ENCODE data around the gene KCNQ2.

Gene KCNQ2

GRCh38 chr20:63402860-63403220 lies 69.6 kb downstream of the KCNQ2 start:
- Histone ChIP-seq H3K4me3 (ENCODE audit: low read length) (no peak overlapping the region), H3K36me3 (ENCODE audit: control insufficient read depth, insufficient read depth, low read length) (no peaks in the 10 kb centered on the region), H3K9me3 (ENCODE audit: control insufficient read depth, insufficient read depth, low read length) (no peaks in the 10 kb centered on the region), H3K27me3 (ENCODE audit: control insufficient read depth, insufficient read depth, low read length) (no peaks in the 10 kb centered on the region), H3K4me1 (ENCODE audit: control insufficient read depth, insufficient read depth, low read length) (peaks cover 3% of the 10 kb centered on the region), H3K27ac (ENCODE audit: low read length) (no peak overlapping the region)
- WGBS (ENCODE audit: insufficient coverage, insufficient read length) = no CpG with 5 or more reads among the region's 9 CpGs
- DNase-seq (ENCODE audit: low read depth, low spot score) = no peak

- no peaks in the 10 kb centered on the region for H3K36me3 ChIP-seq (ENCODE audit: control insufficient read depth, insufficient read depth, low read length)
- no peaks in the 10 kb centered on the region for H3K27me3 ChIP-seq (ENCODE audit: control insufficient read depth, insufficient read depth, low read length)
- no CpG with 5 or more reads among the region's 24 CpGs for WGBS (ENCODE audit: insufficient coverage, insufficient read length)
- no peak for DNase-seq (ENCODE audit: low read depth, low spot score)
- no peak overlapping the region for H3K4me3 ChIP-seq (ENCODE audit: low read length)
- H3K4me1 ChIP-seq (ENCODE audit: control insufficient read depth, insufficient read depth, low read length) = peaks cover 3% of the 10 kb centered on the region
- no peak overlapping the region for H3K27ac ChIP-seq (ENCODE audit: low read length)
- H3K9me3 ChIP-seq (ENCODE audit: control insufficient read depth, insufficient read depth, low read length) = no peaks in the 10 kb centered on the region
Observed at GRCh38 chr20:63402181-63402859, 70.1 kb downstream of the KCNQ2 start.

GRCh38 chr20:63401384-63402110 lies 70.9 kb downstream of the KCNQ2 start:
- Histone ChIP-seq H3K36me3 (ENCODE audit: control insufficient read depth, insufficient read depth, low read length) (no peaks in the 10 kb centered on the region), H3K9me3 (ENCODE audit: control insufficient read depth, insufficient read depth, low read length) (no peaks in the 10 kb centered on the region), H3K27ac (ENCODE audit: low read length) (no peak overlapping the region), H3K4me3 (ENCODE audit: low read length) (no peak overlapping the region), H3K27me3 (ENCODE audit: control insufficient read depth, insufficient read depth, low read length) (no peaks in the 10 kb centered on the region), H3K4me1 (ENCODE audit: control insufficient read depth, insufficient read depth, low read length) (peaks cover 3% of the 10 kb centered on the region)
- DNase-seq (ENCODE audit: low read depth, low spot score) = no peak
- no CpG with 5 or more reads among the region's 29 CpGs for WGBS (ENCODE audit: insufficient coverage, insufficient read length)

- no CpG with 5 or more reads among the region's 44 CpGs for WGBS (ENCODE audit: insufficient coverage, insufficient read length)
- Histone ChIP-seq H3K9me3 (ENCODE audit: control insufficient read depth, insufficient read depth, low read length) (no peaks in the 10 kb centered on the region), H3K27me3 (ENCODE audit: control insufficient read depth, insufficient read depth, low read length) (no peaks in the 10 kb centered on the region), H3K27ac (ENCODE audit: low read length) (no peak overlapping the region), H3K4me3 (ENCODE audit: low read length) (no peak overlapping the region), H3K36me3 (ENCODE audit: control insufficient read depth, insufficient read depth, low read length) (no peaks in the 10 kb centered on the region), H3K4me1 (ENCODE audit: control insufficient read depth, insufficient read depth, low read length) (peaks cover 3% of the 10 kb centered on the region)
- no peak for DNase-seq (ENCODE audit: low read depth, low spot score)
Observed at GRCh38 chr20:63400486-63401210, 71.8 kb downstream of the KCNQ2 start.

- Histone ChIP-seq H3K36me3 (ENCODE audit: control insufficient read depth, insufficient read depth, low read length) (no peaks in the 10 kb centered on the region), H3K4me1 (ENCODE audit: control insufficient read depth, insufficient read depth, low read length) (peaks cover 7% of the 10 kb centered on the region), H3K9me3 (ENCODE audit: control insufficient read depth, insufficient read depth, low read length) (no peaks in the 10 kb centered on the region), H3K27ac (ENCODE audit: low read length) (no peak overlapping the region), H3K27me3 (ENCODE audit: control insufficient read depth, insufficient read depth, low read length) (no peaks in the 10 kb centered on the region), H3K4me3 (ENCODE audit: low read length) (no peak overlapping the region)
- DNase-seq (ENCODE audit: low read depth, low spot score) = no peak
- WGBS (ENCODE audit: insufficient coverage, insufficient read length) = no CpG with 5 or more reads among the region's 41 CpGs
Observed at GRCh38 chr20:63399596-63400375, 72.7 kb downstream of the KCNQ2 start.

- no peaks in the 10 kb centered on the region for H3K9me3 ChIP-seq (ENCODE audit: control insufficient read depth, insufficient read depth, low read length)
- peaks cover 12% of the 10 kb centered on the region for H3K4me1 ChIP-seq (ENCODE audit: control insufficient read depth, insufficient read depth, low read length)
- no CpG with 5 or more reads among the region's 27 CpGs for WGBS (ENCODE audit: insufficient coverage, insufficient read length)
- no peak overlapping the region for H3K4me3 ChIP-seq (ENCODE audit: low read length)
- DNase-seq (ENCODE audit: low read depth, low spot score) = no peak
- H3K27ac ChIP-seq (ENCODE audit: low read length) = no peak overlapping the region
- H3K27me3 ChIP-seq (ENCODE audit: control insufficient read depth, insufficient read depth, low read length) = no peaks in the 10 kb centered on the region
- H3K36me3 ChIP-seq (ENCODE audit: control insufficient read depth, insufficient read depth, low read length) = no peaks in the 10 kb centered on the region
Observed at GRCh38 chr20:63398744-63399514, 73.5 kb downstream of the KCNQ2 start.

GRCh38 chr20:63397946-63398450 lies 74.5 kb downstream of the KCNQ2 start:
- H3K9me3 ChIP-seq (ENCODE audit: control insufficient read depth, insufficient read depth, low read length) = no peaks in the 10 kb centered on the region
- H3K27me3 ChIP-seq (ENCODE audit: control insufficient read depth, insufficient read depth, low read length) = no peaks in the 10 kb centered on the region
- no peaks in the 10 kb centered on the region for H3K36me3 ChIP-seq (ENCODE audit: control insufficient read depth, insufficient read depth, low read length)
- H3K4me3 ChIP-seq (ENCODE audit: low read length) = no peak overlapping the region
- no peak for DNase-seq (ENCODE audit: low read depth, low spot score)
- no peak overlapping the region for H3K27ac ChIP-seq (ENCODE audit: low read length)
- no CpG with 5 or more reads among the region's 25 CpGs for WGBS (ENCODE audit: insufficient coverage, insufficient read length)
- peaks cover 13% of the 10 kb centered on the region for H3K4me1 ChIP-seq (ENCODE audit: control insufficient read depth, insufficient read depth, low read length)

- H3K27ac ChIP-seq (ENCODE audit: low read length) = no peak overlapping the region
- no peaks in the 10 kb centered on the region for H3K36me3 ChIP-seq (ENCODE audit: control insufficient read depth, insufficient read depth, low read length)
- no peaks in the 10 kb centered on the region for H3K9me3 ChIP-seq (ENCODE audit: control insufficient read depth, insufficient read depth, low read length)
- no peak for DNase-seq (ENCODE audit: low read depth, low spot score)
- H3K4me1 ChIP-seq (ENCODE audit: control insufficient read depth, insufficient read depth, low read length) = peaks cover 13% of the 10 kb centered on the region
- no CpG with 5 or more reads among the region's 30 CpGs for WGBS (ENCODE audit: insufficient coverage, insufficient read length)
- H3K27me3 ChIP-seq (ENCODE audit: control insufficient read depth, insufficient read depth, low read length) = no peaks in the 10 kb centered on the region
- no peak overlapping the region for H3K4me3 ChIP-seq (ENCODE audit: low read length)
Observed at GRCh38 chr20:63397155-63397843, 75.2 kb downstream of the KCNQ2 start.

GRCh38 chr20:63396300-63396699 lies 76.2 kb downstream of the KCNQ2 start:
- no peak overlapping the region for H3K4me3 ChIP-seq (ENCODE audit: low read length)
- H3K27ac ChIP-seq (ENCODE audit: low read length) = no peak overlapping the region
- no peak for DNase-seq (ENCODE audit: low read depth, low spot score)
- H3K27me3 ChIP-seq (ENCODE audit: control insufficient read depth, insufficient read depth, low read length) = no peaks in the 10 kb centered on the region
- no peaks in the 10 kb centered on the region for H3K36me3 ChIP-seq (ENCODE audit: control insufficient read depth, insufficient read depth, low read length)
- peaks cover 13% of the 10 kb centered on the region for H3K4me1 ChIP-seq (ENCODE audit: control insufficient read depth, insufficient read depth, low read length)
- WGBS (ENCODE audit: insufficient coverage, insufficient read length) = no CpG with 5 or more reads among the region's 12 CpGs
- no peaks in the 10 kb centered on the region for H3K9me3 ChIP-seq (ENCODE audit: control insufficient read depth, insufficient read depth, low read length)
